BLaER1 treated with 17β-estradiol and CSF1 and Interleukin-3, amounts not matched to agents 10 nM and 100 nM (cell line): ENCODE measurements around the gene NR3C2.

ENCODE experiments used
- H3K27ac ChIP-seq, 11 experiments: shearing (Covaris generic); formaldehyde crosslinking; 2 replicates each; pipeline ENCODE4 v1.8.1; 2022
- H3K27me3 ChIP-seq, 11 experiments: shearing (Covaris generic); formaldehyde crosslinking; 2 replicates each; pipeline ENCODE4 v1.8.1; 2022
- H3K36me3 ChIP-seq, 11 experiments: shearing (Covaris generic); formaldehyde crosslinking; 2 replicates each; pipeline ENCODE4 v1.8.1; 2022
- H3K4me1 ChIP-seq, 10 experiments: shearing (Covaris generic); formaldehyde crosslinking; 2 replicates each; pipeline ENCODE4 v1.8.1; 2022
- H3K4me2 ChIP-seq, 11 experiments: shearing (Covaris generic); formaldehyde crosslinking; 2 replicates each; pipeline ENCODE4 v1.8.1; 2022
- H3K4me3 ChIP-seq, 10 experiments: shearing (Covaris generic); formaldehyde crosslinking; 2 replicates each; pipeline ENCODE4 v1.8.1; 2022
- H3K9ac ChIP-seq, 11 experiments: shearing (Covaris generic); formaldehyde crosslinking; 2 replicates each; pipeline ENCODE4 v1.8.1; 2022
- H3K9me3 ChIP-seq, 11 experiments: shearing (Covaris generic); formaldehyde crosslinking; replicated peaks in 1 of 11; 2 replicates each; pipeline ENCODE4 v1.8.1; 2022
- H4K20me1 ChIP-seq, 11 experiments: shearing (Covaris generic); formaldehyde crosslinking; 2 replicates each; pipeline ENCODE4 v1.8.1; 2022
- Cebpa-rat ChIP-seq, 11 experiments: shearing (Covaris generic); IDR thresholded peaks; 2 replicates each; pipeline ENCODE4 v1.8.1; 2022

The NR3C2 gene

GRCh38 chr4:148173397-148174017 is 268.7 kb downstream of the NR3C2 start:
- H3K27me3 ChIP-seq = no peaks in the 10 kb centered on the region
- no peak overlapping the region for H3K4me2 ChIP-seq
- H3K27ac ChIP-seq = no peak overlapping the region
- 0 out of 22 replicates have a peak, but pooled peaks cover 0 to 6% (median 0%) of the 10 kb centered on the region in 11 experiments for H3K9me3 ChIP-seq
- no peak for TF ChIP-seq Cebpa-rat (IDR thresholded peaks at IDR 0.05)
- H4K20me1 ChIP-seq = no peaks in the 10 kb centered on the region
- no peaks in the 10 kb centered on the region for H3K36me3 ChIP-seq
- no peaks in the 10 kb centered on the region for H3K4me1 ChIP-seq
- H3K4me3 ChIP-seq = no peak overlapping the region
- no peak overlapping the region for H3K9ac ChIP-seq

GRCh38 chr4:148171596-148171995 is 270.6 kb downstream of the NR3C2 start:
- no peaks in the 10 kb centered on the region for H3K4me1 ChIP-seq
- H3K4me2 ChIP-seq = no peak overlapping the region
- no peak for TF ChIP-seq Cebpa-rat (IDR thresholded peaks at IDR 0.05)
- no peaks in the 10 kb centered on the region for H3K27me3 ChIP-seq
- 0 out of 22 replicates have a peak, but pooled peaks cover 0 to 6% (median 0%) of the 10 kb centered on the region in 11 experiments for H3K9me3 ChIP-seq
- no peaks in the 10 kb centered on the region for H4K20me1 ChIP-seq
- H3K9ac ChIP-seq = no peak overlapping the region
- no peak overlapping the region for H3K4me3 ChIP-seq
- H3K36me3 ChIP-seq = no peaks in the 10 kb centered on the region
- H3K27ac ChIP-seq = no peak overlapping the region

GRCh38 chr4:148170408-148171365 is 271.5 kb downstream of the NR3C2 start:
- no peak overlapping the region for H3K4me3 ChIP-seq
- no peaks in the 10 kb centered on the region for H3K36me3 ChIP-seq
- H3K4me1 ChIP-seq = no peaks in the 10 kb centered on the region
- H3K9me3 ChIP-seq = 0 out of 22 replicates have a peak, but pooled peaks cover 0 to 6% (median 0%) of the 10 kb centered on the region in 11 experiments
- no peak overlapping the region for H3K4me2 ChIP-seq
- H3K9ac ChIP-seq = no peak overlapping the region
- TF ChIP-seq Cebpa-rat (IDR thresholded peaks at IDR 0.05) = no peak
- H3K27me3 ChIP-seq = no peaks in the 10 kb centered on the region
- H3K27ac ChIP-seq = no peak overlapping the region
- H4K20me1 ChIP-seq = no peaks in the 10 kb centered on the region

- no peak overlapping the region for H3K27ac ChIP-seq
- H3K9me3 ChIP-seq = no peaks in the 10 kb centered on the region
- no peaks in the 10 kb centered on the region for H4K20me1 ChIP-seq
- H3K4me1 ChIP-seq = no peaks in the 10 kb centered on the region
- H3K4me3 ChIP-seq = no peak overlapping the region
- no peaks in the 10 kb centered on the region for H3K36me3 ChIP-seq
- no peaks in the 10 kb centered on the region for H3K27me3 ChIP-seq
- no peak for TF ChIP-seq Cebpa-rat (IDR thresholded peaks at IDR 0.05)
- no peak overlapping the region for H3K9ac ChIP-seq
- no peak overlapping the region for H3K4me2 ChIP-seq
Measured at GRCh38 chr4:148166132-148166591, 276.1 kb downstream of the NR3C2 start.

- TF ChIP-seq Cebpa-rat (IDR thresholded peaks at IDR 0.05) = no peak
Measured at GRCh38 chr4:148164557-148164956, 277.7 kb downstream of the NR3C2 start.

GRCh38 chr4:148162991-148163390 is 279.2 kb downstream of the NR3C2 start:
- H3K9me3 ChIP-seq = no peaks in the 10 kb centered on the region

More at GRCh38 chr4:148164557-148164956, 277.7 kb downstream of the NR3C2 start:
- no peaks in the 10 kb centered on the region for H3K9me3 ChIP-seq
- H4K20me1 ChIP-seq = no peaks in the 10 kb centered on the region
- no peaks in the 10 kb centered on the region for H3K4me1 ChIP-seq
- H3K36me3 ChIP-seq = no peaks in the 10 kb centered on the region
- no peak overlapping the region for H3K4me2 ChIP-seq
- H3K27ac ChIP-seq = no peak overlapping the region
- H3K9ac ChIP-seq = no peak overlapping the region
- H3K4me3 ChIP-seq = no peak overlapping the region
- no peaks in the 10 kb centered on the region for H3K27me3 ChIP-seq

GRCh38 chr4:148162519-148162918 is 279.7 kb downstream of the NR3C2 start:
- Histone ChIP-seq H3K4me1 (no peaks in the 10 kb centered on the region), H3K4me3 (no peak overlapping the region), H3K9me3 (no peaks in the 10 kb centered on the region), H3K4me2 (no peak overlapping the region), H3K27ac (no peak overlapping the region), H3K9ac (no peak overlapping the region), H3K36me3 (no peaks in the 10 kb centered on the region), H4K20me1 (no peaks in the 10 kb centered on the region), H3K27me3 (no peaks in the 10 kb centered on the region)
- TF ChIP-seq Cebpa-rat (IDR thresholded peaks at IDR 0.05) = no peak

More at GRCh38 chr4:148162991-148163390, 279.2 kb downstream of the NR3C2 start:
- no peaks in the 10 kb centered on the region for H3K27me3 ChIP-seq
- no peaks in the 10 kb centered on the region for H3K4me1 ChIP-seq
- no peaks in the 10 kb centered on the region for H4K20me1 ChIP-seq
- no peak overlapping the region for H3K4me3 ChIP-seq
- H3K36me3 ChIP-seq = no peaks in the 10 kb centered on the region
- TF ChIP-seq Cebpa-rat (IDR thresholded peaks at IDR 0.05) = no peak
- H3K4me2 ChIP-seq = no peak overlapping the region
- H3K9ac ChIP-seq = no peak overlapping the region
- no peak overlapping the region for H3K27ac ChIP-seq

GRCh38 chr4:148161601-148162000 is 280.6 kb downstream of the NR3C2 start:
- Histone ChIP-seq H3K27me3 (no peaks in the 10 kb centered on the region), H3K4me3 (no peak overlapping the region), H3K4me2 (no peak overlapping the region), H3K4me1 (no peaks in the 10 kb centered on the region), H4K20me1 (no peaks in the 10 kb centered on the region), H3K27ac (no peak overlapping the region), H3K9ac (no peak overlapping the region), H3K36me3 (no peaks in the 10 kb centered on the region), H3K9me3 (no peaks in the 10 kb centered on the region)
- no peak for TF ChIP-seq Cebpa-rat (IDR thresholded peaks at IDR 0.05)

- H3K4me1 ChIP-seq = no peaks in the 10 kb centered on the region
- no peaks in the 10 kb centered on the region for H3K27me3 ChIP-seq
- no peak overlapping the region for H3K4me3 ChIP-seq
- no peaks in the 10 kb centered on the region for H3K9me3 ChIP-seq
- H3K4me2 ChIP-seq = no peak overlapping the region
- no peak overlapping the region for H3K9ac ChIP-seq
- H3K36me3 ChIP-seq = no peaks in the 10 kb centered on the region
- no peaks in the 10 kb centered on the region for H4K20me1 ChIP-seq
- no peak for TF ChIP-seq Cebpa-rat (IDR thresholded peaks at IDR 0.05)
- H3K27ac ChIP-seq = no peak overlapping the region
Measured at GRCh38 chr4:148159793-148160192, 282.4 kb downstream of the NR3C2 start.
